Stimulated activated CD8-positive, alpha-beta memory T cell treated with anti-CD3 and anti-CD28 coated beads, Interleukin-15, amount 100 ng/mL, for 4 hours (primary cell): ENCODE results near the gene PAPSS2.
"Not testable (repeated sequence)": the region's sequence is repeated elsewhere in the genome, so short reads cannot be mapped to it uniquely, and the experiment has no call there.

ENCODE experiments used
- DNase-seq, 2 donors: peaks; one replicate each; pipeline ENCODE4 v3.0.0-alpha.2; 2020; ENCODE audit warnings: low read depth in 2 of 2

The PAPSS2 gene

DNA sequence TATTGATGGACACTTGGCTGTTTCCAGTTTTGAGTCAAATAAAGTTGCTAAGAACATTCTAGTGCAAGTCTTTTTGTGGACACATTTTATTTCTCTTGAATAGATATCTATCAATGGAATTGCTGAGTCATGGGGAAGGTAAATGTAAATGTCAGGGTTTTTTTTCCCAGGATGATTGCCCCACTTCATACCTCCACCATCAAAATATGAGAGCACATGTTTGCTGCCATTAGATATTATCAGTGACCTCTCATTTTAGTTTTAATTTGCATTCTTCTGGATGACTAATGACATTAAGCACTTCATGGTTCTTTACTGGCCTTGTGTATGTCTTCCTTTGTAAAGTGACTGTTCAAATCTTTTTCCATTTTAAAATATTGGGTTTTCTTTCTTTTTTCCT is 45.7 kb downstream of the PAPSS2 start:
- DNase-seq, result no peak

- DNase-seq, result no peak
Observed at GRCh38 chr10:87706731-87707130, 47.1 kb downstream of the PAPSS2 start.

- DNase-seq, result no peak
Observed at GRCh38 chr10:87707254-87707653, 47.6 kb downstream of the PAPSS2 start.

- no peak for DNase-seq
Observed at GRCh38 chr10:87712913-87713616, 53.4 kb downstream of the PAPSS2 start.

DNA sequence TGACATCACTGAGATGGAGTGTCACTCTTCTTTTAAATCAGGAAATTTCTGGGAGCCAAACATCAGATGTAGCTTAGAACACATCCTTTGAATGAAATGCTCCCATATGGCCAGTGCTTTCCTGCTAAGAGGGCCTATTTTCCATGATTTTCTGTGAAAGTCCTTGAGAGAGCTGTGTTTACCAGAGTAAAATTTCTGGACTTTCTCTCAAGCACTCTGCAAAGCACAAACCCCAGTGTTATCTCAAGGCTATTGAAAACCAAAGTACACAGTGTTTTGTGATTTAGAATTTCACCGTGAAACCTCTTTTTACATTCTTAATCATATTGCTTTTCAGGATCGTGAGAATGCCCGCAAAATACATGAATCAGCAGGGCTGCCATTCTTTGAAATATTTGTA is 54.0 kb downstream of the PAPSS2 start:
- no peak for DNase-seq

DNA sequence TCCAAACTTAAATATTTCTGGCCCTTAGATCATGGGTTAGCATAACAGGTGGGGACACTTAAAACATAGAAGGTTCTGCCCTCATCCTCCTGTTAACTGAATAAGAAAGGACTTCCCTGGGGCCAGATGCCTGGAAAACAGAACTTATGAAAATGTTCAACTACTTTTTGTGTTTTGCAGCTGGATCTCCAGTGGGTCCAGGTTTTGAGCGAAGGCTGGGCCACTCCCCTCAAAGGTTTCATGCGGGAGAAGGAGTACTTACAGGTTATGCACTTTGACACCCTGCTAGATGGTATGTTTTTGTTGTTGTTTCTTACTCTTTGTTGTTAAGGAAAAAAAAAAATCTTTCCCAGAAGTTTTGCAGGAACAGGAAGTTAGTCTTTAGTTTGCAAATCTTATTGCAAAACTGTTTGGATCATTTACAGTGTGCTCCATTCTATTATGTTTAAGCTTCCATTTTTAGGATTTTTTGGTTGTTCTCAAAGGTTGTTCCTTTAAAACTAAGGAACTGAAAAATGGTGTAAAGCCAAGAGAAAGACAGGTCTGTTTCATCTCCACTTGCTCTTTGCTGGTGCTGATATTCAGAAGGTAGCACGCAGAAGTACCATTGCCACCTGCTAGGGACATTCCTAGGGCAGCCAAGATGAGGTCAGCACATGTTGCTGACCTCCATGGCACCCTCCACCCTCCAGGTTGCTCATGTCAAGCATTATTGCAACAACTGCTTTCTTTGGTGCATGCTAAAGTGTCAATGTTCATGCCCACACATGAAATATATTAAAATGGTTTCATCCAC is 56.1 kb downstream of the PAPSS2 start:
- DNase-seq, result no peak

- DNase-seq, result no peak
Observed at GRCh38 chr10:87716348-87716670, 56.6 kb downstream of the PAPSS2 start.

DNA sequence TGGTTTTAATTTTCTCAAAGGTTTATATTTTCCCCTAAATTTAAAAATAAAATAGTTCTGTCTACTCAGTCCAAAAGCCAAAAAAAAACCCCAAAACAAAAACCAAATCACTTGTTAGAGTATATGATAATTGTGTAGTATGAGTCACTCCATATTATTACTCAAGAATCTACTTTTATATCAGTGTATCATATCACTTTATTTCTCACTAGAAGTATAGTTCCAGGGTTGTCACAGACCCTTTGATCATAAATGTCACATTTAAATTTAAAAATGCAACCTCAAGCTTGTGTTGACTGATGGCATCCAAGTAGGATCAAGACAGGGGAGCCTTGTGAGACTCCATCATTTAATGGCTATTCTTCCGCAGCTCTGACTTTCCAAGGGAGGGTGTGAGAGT is 61.0 kb downstream of the PAPSS2 start:
- no peak for DNase-seq

- no peak for DNase-seq
Observed at GRCh38 chr10:87721781-87722180, 62.1 kb downstream of the PAPSS2 start.

GRCh38 chr10:87722716-87723115 is 63.0 kb downstream of the PAPSS2 start:
- DNase-seq, result no peak

- DNase-seq, result no peak
Observed at GRCh38 chr10:87723500-87723899, 63.8 kb downstream of the PAPSS2 start.

- DNase-seq, result no peak
Observed at GRCh38 chr10:87724789-87725188, 65.1 kb downstream of the PAPSS2 start.

DNA sequence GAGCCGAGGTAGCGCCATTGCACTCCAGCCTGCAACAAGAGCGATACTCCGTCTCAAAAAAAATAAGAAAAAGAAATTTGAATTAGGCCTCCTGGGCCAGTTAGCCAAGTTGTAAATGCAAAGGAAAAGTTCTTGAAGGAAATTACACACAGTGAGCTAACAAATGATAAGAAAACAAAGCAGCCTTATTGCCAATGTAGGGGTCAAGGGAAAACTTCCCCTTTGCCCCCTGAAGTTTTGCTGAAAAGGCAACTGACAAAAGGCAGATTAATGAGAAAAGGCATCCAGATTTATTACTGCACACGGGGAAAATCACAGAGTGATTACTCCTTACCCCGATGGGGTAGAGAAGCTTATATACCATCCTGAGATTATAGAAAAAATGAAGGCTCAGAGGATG is 70.3 kb downstream of the PAPSS2 start:
- DNase-seq, result no peak

DNA sequence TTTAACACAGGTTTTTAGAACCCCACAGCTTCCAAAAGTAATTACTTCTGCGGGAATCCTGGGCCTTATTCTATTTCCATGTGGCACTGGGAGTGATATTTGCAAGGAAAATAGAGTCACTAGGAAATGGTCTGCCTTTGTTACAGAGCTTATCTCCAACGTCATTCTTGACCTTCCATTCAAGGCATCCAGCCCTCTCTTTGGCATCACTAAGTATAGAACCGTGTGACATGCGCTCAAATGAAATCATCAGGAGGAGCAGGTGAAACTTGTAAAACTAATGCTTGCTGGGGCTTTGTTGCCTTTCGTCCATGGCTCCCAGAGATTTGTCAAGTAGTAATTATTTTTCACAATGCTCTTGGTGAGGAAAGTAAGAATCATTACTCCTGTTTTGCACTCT is 73.4 kb downstream of the PAPSS2 start:
- DNase-seq, result no peak

- DNase-seq, result no peak
Observed at GRCh38 chr10:87734987-87735827, 75.5 kb downstream of the PAPSS2 start.

DNA sequence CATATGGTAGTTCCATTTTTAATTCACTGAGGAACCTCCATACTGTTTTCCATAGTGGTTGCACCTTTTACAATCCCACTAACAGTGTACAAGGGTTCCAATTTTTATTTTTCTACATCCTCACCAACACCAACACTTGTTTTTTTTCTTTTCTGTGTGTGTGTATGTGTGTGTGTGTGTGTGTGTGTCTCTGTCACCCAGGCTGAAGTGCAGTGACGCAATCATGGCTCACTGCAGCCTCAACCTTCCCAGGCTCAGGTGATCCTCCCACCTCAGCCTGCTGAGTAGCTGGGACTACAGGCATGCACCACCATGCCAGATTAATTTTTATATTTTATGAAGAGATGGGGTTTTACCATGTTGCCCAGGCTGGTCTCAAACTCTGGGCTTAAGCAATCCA is 78.6 kb downstream of the PAPSS2 start:
- not testable (repeated sequence) for DNase-seq

DNA sequence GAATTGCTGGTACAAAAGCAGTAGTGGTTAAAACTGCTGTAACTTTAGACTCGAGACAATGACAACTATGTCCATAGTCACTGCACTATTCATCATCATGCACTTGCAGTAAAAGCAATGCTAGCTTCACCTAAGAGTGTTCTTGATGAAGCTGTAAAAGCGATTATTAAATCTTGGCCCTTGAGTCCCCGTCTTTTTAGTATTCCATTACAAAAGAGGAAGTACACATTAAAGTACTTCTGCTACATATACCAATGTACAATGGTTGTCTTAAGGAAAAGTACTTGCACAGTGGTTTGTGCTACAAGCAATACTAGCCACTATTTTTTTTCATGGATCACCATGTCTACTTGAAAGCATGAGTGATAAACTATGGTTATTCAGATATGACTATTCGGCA is 80.0 kb downstream of the PAPSS2 start:
- DNase-seq, result no peak

DNA sequence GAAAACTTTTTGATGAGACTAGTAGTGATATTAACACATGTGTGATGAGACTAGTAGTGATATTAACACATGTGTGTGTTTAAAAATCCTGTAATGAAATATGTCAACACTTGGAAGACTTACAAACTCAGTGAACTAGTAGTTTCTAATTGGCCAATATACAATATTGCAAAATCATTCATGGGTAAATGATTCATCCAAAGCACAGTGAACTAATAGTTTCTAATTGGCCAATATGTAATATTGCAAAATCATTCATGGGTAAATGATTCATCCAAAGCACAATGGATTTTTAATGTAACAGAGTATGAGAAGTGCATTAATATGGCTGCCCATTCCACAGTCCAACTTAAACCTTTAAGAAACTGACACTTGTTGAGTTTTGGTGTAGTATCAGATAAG is 80.6 kb downstream of the PAPSS2 start:
- no peak for DNase-seq

GRCh38 chr10:87742992-87743610 is 83.4 kb downstream of the PAPSS2 start:
- DNase-seq, result not testable (repeated sequence)

- no peak for DNase-seq
Observed at GRCh38 chr10:87744606-87745005, 84.9 kb downstream of the PAPSS2 start.

GRCh38 chr10:87746911-87747310 is 87.2 kb downstream of the PAPSS2 start:
- no peak for DNase-seq

GRCh38 chr10:87748244-87748643 is 88.6 kb downstream of the PAPSS2 start:
- not testable (repeated sequence) for DNase-seq
